ENCODE data around the gene GNG8.
A peak's percentile ranks its signal among the peaks of the same experiment; 100 is the strongest.
"Not testable (repeated sequence)": the region's sequence is repeated elsewhere in the genome, so short reads cannot be mapped to it uniquely, and the experiment has no call there.

Gene GNG8

GRCh38 chr19:46633130-46633529 lies 2.9 kb downstream of the GNG8 start:
- no peak for DNase-seq (ENCODE audit: low read depth)

GRCh38 chr19:46631481-46631880 lies 4.5 kb downstream of the GNG8 start:
- no peak for TF ChIP-seq CTCF (IDR thresholded peaks at IDR 0.05; ENCODE audit: low read length, missing control alignments)
- peak; percentile 62 for DNase-seq (ENCODE audit: low read depth)
- no peak overlapping the region for H3K4me3 ChIP-seq (replicated peaks; ENCODE audit: low read depth, low read length)

More at GRCh38 chr19:46633130-46633529, 2.9 kb downstream of the GNG8 start:
- no peak for TF ChIP-seq CTCF (IDR thresholded peaks at IDR 0.05; ENCODE audit: low read length, missing control alignments)
- no peak overlapping the region for H3K4me3 ChIP-seq (replicated peaks; ENCODE audit: low read depth, low read length)

- no peak for DNase-seq (ENCODE audit: low read depth)
- TF ChIP-seq CTCF (IDR thresholded peaks at IDR 0.05; ENCODE audit: low read length, missing control alignments), result no peak
- H3K4me3 ChIP-seq (replicated peaks; ENCODE audit: low read depth, low read length), result no peak overlapping the region
Measured at GRCh38 chr19:46630586-46631205, 5.3 kb downstream of the GNG8 start.

GRCh38 chr19:46629546-46630025 lies 6.4 kb downstream of the GNG8 start:
- no peak for TF ChIP-seq CTCF (IDR thresholded peaks at IDR 0.05; ENCODE audit: low read length, missing control alignments)
- no peak overlapping the region for H3K4me3 ChIP-seq (replicated peaks; ENCODE audit: low read depth, low read length)
- DNase-seq (ENCODE audit: low read depth), result peak; percentile 66

GRCh38 chr19:46628970-46629369 lies 7.0 kb downstream of the GNG8 start:
- not testable (repeated sequence) for DNase-seq (ENCODE audit: low read depth); H3K4me3 ChIP-seq (replicated peaks; ENCODE audit: low read depth, low read length)

- no peak for DNase-seq (ENCODE audit: low read depth)
- no peak for TF ChIP-seq CTCF (IDR thresholded peaks at IDR 0.05; ENCODE audit: low read length, missing control alignments)
- no peak overlapping the region for H3K4me3 ChIP-seq (replicated peaks; ENCODE audit: low read depth, low read length)
Measured at GRCh38 chr19:46626446-46626845, 9.6 kb downstream of the GNG8 start.

- no peak overlapping the region for H3K4me3 ChIP-seq (replicated peaks; ENCODE audit: low read depth, low read length)
- TF ChIP-seq CTCF (IDR thresholded peaks at IDR 0.05; ENCODE audit: low read length, missing control alignments), result no peak
- DNase-seq (ENCODE audit: low read depth), result no peak
Measured at GRCh38 chr19:46625731-46626130, 10.3 kb downstream of the GNG8 start.

Measured in fibroblast of pulmonary artery (primary cell).